Spleen (tissue), 7 donors: ENCODE results near the gene SUMO4.

ENCODE experiments used
- POLR2A ChIP-seq, 3 donors: fragments of 450-650 bp; IDR thresholded peaks; one replicate each; pipeline ENCODE4 v1.5.1; 2017; ENCODE audit warnings: antibody characterized with exemption in 3 of 3, mild to moderate bottlenecking in 1 of 3
- POLR2AphosphoS5 ChIP-seq, 3 donors: sonication (generic); formaldehyde crosslinking; IDR thresholded peaks; one replicate each; pipeline ENCODE4 v1.5.1; 2017; ENCODE audit warnings: antibody characterized with exemption in 3 of 3
- TF ChIP-seq, protein P1 (sequence below), 11 experiments: fragments of 200-600 bp in 7 of 11; fragments of 450-650 bp in 4 of 11; sonication (generic) in 4 of 11; IDR thresholded peaks in 8 of 11; conservative IDR thresholded peaks in 3 of 11; 1 replicate in 7 of 11; 2 replicates in 4 of 11; pipeline versions ENCODE4 v1.4.0 to v1.8.0; 2016 to 2021; ENCODE audit warnings: antibody characterized with exemption in 11 of 11, inconsistent platforms in 4 of 11, mild to moderate bottlenecking in 1 of 11
- donor health status: DM: no; HTN: no; CAD: no; lungs with moderate emphysema.
- donor health status: DM: no; HTN: no; CAD: no.
- donor health status: DM: no; HTN: no; CAD: no.

DNA sequence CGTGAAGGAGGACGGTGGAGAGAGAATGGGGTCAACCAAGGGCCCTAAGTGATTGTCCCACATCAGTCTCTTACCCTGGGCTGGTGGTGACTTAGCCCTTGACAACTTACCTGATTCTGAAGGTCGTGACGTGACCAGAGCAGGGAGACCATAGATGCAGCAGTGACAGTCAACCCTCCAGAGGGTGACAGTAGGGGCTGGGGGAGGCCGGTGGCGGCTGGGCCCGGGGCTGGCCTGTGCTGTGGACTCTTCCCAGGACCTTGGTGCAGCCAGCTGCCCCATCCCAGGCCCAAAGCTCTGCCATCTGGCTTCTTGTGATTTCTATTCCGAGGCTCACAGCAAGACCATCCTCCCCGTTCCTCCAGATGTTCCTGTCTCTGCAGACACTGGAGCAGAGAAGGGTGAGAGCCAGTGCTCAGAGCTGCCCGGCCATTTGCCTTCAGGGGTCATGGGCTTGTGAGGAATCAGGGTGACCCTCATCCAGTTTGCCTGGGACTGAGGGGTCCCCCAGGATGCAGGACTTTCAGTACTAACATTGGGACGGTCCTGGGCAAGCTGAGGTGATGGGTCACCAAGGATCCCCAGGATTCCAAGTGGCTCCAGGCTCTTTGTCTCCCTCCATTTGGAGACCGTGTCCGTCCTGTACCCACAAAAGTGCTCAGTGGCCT, 36.0 kb downstream of the SUMO4 start:
- TF ChIP-seq, protein P1, sequence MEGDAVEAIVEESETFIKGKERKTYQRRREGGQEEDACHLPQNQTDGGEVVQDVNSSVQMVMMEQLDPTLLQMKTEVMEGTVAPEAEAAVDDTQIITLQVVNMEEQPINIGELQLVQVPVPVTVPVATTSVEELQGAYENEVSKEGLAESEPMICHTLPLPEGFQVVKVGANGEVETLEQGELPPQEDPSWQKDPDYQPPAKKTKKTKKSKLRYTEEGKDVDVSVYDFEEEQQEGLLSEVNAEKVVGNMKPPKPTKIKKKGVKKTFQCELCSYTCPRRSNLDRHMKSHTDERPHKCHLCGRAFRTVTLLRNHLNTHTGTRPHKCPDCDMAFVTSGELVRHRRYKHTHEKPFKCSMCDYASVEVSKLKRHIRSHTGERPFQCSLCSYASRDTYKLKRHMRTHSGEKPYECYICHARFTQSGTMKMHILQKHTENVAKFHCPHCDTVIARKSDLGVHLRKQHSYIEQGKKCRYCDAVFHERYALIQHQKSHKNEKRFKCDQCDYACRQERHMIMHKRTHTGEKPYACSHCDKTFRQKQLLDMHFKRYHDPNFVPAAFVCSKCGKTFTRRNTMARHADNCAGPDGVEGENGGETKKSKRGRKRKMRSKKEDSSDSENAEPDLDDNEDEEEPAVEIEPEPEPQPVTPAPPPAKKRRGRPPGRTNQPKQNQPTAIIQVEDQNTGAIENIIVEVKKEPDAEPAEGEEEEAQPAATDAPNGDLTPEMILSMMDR (IDR thresholded peaks at IDR 0.05 in 8 of 11, conservative IDR thresholded peaks at IDR 0.05 in 3 of 11), result no peak
- no peak for TF ChIP-seq POLR2A (IDR thresholded peaks at IDR 0.05)
- no peak for TF ChIP-seq POLR2AphosphoS5 (IDR thresholded peaks at IDR 0.05)
